ENCODE data around the gene ZSWIM1.
"Not testable (repeated sequence)": the region's sequence is repeated elsewhere in the genome, so short reads cannot be mapped to it uniquely, and the experiment has no call there.

Gene ZSWIM1

DNA sequence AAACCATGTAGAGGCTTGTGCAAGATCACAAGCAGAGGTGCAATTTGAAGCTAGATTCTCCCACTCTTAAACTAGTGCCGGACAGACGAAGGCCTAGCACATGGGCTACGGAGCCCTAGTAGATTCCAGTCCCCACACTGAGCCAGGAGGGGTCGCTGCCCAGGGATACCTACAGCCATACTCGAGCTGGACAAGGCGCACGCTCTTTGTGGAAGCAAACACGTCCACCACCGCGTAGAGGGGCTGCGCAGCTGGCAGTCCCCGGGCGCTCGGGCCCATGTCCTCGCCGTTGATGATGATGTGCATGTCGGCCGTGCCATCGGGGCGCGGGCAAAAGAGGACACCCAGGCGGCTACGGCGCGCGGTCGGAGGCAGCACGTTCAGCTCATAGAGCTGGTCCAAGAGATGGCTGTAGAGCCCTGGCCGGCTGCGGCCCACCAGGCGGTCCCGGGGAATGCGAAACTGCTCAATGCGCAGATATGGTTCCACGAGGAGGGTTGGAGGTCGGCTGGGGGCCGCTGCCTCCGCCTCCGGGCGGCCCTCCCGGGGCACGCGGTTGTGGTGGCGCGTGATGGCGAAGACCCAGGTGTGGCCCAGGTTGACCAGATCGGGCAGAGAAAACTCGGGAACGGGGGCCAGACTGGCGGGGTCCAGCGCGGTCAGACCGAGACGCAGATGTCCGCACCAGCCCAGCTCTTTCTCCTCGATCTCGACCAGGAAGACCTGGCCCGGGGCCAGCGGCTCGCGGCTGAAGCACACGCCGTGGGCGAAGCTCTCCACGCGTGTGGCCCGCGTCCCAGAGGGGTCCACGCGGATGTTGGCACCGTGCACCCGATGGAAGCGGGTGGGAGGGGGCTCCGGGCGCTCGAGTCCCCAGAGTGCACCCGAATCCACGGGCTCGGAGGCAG is 9.3 kb downstream of the ZSWIM1 start:
- DNase-seq: peak; percentile 47

DNA sequence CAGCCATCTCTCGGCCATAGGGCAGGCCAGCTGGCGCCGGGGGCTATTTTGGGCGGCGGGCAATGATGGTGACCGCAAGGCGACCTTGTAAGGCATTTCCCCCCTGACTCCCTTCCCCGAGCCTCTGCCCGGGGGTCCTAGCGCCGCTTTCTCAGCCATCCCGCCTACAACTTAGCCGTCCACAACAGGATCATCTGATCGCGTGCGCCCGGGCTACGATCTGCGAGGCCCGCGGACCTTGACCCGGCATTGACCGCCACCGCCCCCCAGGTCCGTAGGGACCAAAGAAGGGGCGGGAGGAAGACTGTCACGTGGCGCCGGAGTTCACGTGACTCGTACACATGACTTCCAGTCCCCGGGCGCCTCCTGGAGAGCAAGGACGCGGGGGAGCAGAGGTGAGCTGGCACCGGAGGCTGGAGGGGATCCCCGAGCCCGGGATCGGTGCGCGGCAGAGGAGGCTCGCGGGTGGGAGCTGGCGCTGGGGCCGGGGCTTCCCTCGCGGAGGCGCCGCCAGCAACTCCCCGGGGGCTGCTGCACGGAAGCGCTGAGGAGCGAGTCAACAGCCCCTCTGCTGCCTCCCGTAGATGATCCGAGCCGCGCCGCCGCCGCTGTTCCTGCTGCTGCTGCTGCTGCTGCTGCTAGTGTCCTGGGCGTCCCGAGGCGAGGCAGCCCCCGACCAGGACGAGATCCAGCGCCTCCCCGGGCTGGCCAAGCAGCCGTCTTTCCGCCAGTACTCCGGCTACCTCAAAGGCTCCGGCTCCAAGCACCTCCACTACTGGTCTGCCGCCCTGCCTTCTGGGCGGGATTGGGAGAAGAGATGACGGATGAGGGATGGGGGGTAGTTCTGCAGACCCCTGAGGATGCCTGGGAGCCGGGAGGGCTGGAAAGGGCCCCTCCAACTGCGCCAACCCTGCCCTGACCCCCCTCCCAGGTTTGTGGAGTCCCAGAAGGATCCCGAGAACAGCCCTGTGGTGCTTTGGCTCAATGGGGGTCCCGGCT is 10.3 kb downstream of the ZSWIM1 start, which contains the start of the genes CTSA and NEURL2:
TSS of gene CTSA (plus strand) at position 351 of the 999 bp plus-strand sequence. CDS start at position 585, 234 bp downstream.
TSS of gene NEURL2 (minus strand) at position 224 of the 999 bp plus-strand sequence. CDS start at position 7, 217 bp downstream.
- DNase-seq: peak; percentile 88

DNA sequence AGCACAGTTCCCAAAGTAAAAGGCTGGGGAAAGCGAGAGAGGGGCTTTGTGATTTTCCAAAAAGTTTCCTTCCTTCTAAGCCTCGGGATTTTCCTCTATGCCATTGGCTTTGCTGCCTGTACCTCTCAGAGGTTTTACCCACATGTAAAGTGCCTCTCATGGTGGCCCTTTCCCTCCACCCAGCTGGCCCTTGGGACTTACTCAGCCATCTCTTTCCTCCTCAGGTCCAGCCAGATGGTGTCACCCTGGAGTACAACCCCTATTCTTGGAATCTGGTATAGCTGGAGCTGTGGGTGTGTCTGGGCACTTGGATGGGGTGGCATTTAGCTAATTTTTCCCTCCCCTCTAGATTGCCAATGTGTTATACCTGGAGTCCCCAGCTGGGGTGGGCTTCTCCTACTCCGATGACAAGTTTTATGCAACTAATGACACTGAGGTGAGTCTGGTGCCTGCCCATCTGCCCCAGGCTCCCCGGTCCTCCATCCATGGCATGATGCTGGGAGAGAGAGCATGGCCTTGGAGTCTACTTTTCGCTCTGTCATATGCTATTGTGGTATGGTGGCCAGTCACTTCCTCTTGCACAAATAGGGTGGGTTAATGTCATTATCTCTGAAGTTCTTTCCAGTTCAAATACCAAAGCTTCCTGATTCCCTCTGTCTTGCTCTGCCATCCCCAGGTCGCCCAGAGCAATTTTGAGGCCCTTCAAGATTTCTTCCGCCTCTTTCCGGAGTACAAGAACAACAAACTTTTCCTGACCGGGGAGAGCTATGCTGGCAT is 11.2 kb downstream of the ZSWIM1 start:
- DNase-seq: no peak

DNA sequence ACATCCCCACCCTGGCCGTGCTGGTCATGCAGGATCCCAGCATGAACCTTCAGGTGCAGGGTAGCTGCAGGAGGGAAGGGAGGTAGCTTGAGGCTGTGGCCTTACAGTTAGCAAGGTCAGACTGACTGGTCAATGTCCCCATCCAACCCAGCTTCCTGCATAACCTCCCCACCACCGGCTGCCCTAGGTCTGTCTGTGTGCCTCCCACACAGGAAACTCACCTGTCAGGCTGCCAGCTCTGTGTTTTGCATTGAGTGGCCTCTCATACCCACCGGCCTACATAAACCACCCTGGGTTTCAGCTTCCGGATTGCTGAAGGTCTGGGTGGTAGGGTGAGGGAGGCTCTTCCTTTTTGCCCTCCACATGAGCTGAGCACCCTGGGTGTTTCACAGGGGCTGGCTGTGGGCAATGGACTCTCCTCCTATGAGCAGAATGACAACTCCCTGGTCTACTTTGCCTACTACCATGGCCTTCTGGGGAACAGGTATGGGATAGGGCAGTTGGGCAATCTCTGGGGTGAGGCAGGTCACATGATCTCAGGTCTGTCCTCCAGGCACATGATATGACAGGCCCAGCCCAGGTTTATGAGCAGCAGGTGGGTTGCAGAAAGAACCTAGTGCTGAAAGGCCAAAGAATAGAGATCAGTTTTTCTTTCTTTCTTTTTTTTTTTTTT is 11.9 kb downstream of the ZSWIM1 start:
- DNase-seq: peak; percentile 41

DNA sequence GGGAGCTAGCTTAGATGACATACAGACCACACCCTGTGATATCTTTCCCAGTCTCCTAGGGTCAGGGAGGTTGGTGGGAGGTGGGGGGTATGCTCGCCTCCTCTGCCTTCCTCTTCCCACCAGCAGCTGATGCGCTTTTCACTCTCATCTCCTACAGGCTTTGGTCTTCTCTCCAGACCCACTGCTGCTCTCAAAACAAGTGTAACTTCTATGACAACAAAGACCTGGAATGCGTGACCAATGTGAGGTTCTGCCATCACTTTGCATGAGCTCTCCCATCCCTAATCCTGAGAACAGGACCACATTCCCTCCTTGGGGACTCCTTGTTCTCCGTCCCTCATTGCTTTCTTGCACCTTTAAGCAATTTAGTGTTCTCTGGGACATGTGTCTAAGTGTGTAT is 12.8 kb downstream of the ZSWIM1 start:
- no peak for DNase-seq

DNA sequence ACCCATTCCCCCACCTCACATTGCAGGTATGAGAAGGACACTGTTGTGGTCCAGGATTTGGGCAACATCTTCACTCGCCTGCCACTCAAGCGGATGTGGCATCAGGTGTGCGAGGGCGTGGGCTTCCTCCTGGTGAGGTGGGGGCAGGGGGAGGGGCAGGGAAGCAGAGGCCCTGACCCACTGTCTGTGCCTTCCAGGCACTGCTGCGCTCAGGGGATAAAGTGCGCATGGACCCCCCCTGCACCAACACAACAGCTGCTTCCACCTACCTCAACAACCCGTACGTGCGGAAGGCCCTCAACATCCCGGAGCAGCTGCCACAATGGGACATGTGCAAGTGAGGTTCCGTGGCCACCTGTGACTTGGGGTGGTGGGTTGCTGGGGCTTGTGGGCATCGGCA is 13.8 kb downstream of the ZSWIM1 start:
- no peak for DNase-seq

DNA sequence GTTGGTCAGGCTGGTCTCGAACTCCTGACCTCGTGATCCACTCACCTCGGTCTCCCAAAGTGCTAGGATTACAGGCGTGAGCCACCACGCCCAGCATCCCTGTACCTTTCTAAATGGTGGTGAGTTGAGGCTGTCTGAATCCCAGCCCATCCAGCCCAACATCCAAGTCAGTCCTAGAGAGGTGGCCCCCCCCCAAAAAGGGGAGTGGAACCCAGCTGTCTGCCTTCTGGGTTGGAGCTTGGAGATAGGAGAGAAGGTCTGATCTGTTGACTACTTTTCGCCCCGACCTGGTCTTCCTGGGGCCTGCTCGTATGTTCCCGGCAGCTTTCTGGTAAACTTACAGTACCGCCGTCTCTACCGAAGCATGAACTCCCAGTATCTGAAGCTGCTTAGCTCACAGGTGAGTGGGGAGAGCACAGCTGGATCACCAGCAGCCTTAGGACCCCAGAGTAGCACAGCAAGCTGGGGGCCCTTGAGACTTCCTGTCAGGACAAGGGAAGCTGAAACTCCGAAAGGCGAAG is 15.7 kb downstream of the ZSWIM1 start:
- DNase-seq: no peak

DNA sequence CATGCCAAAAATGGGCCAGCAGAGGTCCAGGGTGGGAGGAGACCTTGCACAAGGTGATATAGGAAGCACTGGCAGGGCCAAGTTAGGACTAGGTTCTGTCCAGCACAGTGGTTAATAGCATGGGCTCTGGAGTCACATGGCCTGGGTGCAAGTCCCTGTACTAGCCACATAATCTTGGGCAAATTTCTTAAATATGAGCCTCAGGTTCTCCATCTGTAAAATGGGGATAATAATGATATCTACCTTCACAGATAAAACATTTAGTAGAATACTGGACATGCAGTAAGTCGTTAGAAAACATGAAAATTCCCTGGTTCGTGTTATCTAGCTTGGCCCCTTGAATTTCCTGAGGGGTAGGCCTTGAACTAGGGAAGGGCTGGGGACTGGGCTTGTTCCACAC is 16.3 kb downstream of the ZSWIM1 start:
- no peak for DNase-seq

DNA sequence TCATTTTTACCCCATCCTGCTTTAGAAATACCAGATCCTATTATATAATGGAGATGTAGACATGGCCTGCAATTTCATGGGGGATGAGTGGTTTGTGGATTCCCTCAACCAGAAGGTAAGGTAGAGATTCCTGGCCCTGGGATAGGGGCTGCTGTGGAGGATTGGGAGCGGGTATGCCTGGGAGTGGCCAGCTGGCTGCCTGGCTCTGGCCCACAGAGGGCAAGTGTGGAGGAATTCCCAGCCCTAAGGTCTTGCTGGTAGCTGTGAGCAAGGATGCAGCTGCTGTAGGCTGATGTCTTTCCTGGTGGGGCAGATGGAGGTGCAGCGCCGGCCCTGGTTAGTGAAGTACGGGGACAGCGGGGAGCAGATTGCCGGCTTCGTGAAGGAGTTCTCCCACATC is 16.7 kb downstream of the ZSWIM1 start:
- DNase-seq: no peak

DNA sequence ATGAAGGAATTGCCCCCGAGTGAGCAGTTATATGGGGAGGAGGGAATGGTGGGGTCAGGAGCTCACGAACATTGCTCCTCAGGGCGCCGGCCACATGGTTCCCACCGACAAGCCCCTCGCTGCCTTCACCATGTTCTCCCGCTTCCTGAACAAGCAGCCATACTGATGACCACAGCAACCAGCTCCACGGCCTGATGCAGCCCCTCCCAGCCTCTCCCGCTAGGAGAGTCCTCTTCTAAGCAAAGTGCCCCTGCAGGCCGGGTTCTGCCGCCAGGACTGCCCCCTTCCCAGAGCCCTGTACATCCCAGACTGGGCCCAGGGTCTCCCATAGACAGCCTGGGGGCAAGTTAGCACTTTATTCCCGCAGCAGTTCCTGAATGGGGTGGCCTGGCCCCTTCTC is 17.3 kb downstream of the ZSWIM1 start:
- DNase-seq: no peak

DNA sequence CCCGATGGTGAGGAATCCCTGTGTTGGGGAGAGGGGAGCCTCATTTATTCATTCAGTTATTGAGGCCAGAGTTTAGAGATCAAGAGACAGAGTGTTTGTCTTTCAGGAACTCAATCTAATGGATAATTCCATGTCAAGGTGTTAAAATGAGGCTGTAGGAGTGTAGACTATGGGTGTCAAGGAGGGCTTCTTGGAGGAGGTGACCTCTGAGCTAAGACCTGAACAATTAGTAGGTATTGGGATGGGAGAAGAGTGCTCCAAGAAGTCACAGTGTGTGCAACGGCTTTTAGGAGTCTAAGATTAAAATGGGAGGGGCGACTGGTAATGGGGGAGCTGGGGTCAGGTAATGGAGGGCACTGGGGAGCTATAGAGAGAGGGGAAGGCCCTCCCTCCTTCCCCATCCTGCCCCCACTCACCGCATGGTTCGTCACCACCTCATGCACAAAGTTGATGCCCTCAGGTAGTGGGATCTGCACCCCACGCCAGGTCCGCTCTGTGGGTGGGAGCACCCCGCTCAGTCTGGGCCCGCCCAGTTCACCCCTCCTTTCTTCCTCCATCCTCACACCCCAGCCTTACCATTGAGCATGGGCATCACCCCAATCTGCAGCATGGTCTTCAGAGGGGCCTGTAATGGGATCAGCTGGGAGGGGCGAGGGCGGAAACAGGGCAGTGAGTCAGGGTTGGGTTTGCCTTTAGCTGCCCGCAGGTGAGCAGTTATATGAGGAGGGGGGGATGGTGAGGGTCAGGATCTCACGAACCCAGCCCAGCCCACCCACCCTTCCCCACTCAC is 18.2 kb downstream of the ZSWIM1 start:
- no peak for DNase-seq

DNA sequence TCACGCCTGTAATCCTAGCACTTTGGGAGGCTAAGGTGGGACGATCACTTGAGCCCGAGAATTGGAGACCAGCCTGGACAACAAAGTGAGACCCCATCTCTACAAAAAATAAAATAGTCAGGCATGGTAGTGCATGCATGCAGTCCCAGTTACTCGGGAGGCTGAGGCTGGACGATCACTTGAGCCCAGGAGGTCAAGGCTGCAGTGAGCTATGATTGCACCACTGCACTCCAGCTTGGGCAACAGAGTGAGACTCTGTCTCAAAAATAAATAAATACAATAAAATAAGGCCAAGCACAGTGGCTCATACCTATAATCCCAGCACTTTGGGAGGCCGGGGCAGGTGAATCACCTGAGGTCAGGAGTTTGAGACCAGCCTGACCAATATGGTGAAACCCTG is 20.3 kb downstream of the ZSWIM1 start:
- not testable (repeated sequence) for DNase-seq

DNA sequence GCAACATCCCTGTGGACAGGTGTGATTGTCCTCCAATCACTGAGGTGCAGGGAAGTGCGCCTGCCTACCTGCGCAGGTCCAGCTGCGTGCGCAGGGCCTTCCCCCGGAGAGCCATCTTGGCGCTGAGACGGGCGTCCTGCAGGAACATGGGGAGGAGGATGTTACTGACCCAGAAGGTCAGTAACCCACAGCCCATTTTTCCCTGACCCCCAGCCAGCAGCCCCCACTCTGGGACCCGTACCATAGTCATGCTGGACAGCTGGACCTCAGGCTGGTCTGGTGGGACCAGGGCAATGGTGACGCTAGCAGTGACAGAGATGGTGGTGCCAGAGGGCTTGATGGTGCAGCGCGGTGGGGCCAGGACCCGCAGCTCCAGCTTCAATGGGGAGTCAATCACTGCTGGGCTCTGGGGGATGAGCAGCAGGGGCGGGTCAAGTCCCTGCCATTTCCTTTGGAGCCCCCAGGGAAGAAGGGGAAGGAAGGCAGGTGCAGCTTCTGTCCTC is 21.2 kb downstream of the ZSWIM1 start:
- no peak for DNase-seq

DNA sequence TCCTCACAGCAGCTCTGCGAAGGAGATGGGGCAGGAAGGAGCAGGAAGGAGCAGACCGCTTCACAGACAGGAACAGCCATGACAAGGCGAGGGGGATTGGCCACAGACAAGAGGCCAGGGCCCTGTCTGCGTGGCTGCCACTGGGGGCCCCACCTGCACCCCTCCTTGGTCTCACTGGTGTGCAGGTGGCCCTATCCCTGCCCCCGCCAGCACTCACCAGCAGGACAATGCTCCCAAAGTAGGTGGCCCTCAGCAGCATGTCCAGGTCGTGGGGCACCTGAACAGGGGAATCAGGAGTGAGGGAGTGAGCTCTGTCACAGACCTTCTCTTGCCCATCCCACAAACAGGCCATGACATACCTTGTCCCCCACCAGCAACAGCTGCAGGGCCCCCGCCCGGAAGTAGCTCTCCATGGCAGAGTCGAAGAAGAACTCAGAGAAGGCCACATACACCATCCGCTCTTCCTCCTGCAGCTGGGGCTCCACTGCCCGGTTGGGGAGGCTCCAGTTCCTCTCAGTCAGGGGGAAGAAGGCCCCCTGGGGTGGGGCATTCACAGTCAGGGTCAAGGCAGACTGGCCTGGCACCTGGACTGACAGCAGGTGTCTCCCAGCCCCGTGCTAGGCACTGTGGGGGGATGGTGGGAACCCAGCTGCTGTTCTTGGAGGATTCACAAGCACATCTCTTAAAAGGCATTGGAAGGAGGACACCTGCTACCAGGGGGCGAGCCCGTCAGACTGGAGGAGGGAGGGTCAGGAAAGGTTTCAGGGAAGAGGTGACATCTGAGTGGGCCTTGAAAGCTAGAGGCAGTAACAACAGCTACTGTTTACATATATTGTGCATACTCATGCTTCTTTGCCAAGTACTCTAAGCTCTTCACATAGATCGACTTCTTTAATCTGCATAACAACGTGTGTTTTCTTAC is 23.8 kb downstream of the ZSWIM1 start:
- DNase-seq: no peak

DNA sequence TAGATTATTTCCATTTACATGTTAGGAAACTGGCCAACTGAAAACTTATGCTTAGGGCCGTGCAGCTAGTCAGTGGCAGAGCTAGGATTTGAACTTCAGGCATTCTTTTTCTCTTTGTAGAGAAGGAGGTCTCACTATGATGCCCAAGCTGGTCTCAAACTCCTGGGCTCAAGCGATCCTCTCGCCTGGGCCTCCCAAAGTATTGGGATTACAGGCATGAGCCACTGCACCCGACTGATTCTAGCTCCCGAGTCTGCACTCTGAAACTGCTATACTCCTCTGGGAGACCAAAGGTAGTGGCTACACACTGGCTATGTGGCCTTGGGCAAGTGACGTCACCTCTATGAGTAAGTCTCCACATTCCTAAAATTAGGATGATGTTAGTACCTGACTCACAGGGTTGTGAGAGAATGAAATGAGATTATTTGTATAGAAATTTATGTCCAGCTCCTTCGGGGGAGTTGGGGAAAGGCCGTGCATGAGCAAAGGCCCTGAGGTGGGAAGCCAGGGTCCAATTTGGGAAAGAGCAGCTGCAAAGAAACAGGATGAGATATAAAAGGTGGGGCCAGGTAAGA is 24.6 kb downstream of the ZSWIM1 start:
- DNase-seq: no peak

DNA sequence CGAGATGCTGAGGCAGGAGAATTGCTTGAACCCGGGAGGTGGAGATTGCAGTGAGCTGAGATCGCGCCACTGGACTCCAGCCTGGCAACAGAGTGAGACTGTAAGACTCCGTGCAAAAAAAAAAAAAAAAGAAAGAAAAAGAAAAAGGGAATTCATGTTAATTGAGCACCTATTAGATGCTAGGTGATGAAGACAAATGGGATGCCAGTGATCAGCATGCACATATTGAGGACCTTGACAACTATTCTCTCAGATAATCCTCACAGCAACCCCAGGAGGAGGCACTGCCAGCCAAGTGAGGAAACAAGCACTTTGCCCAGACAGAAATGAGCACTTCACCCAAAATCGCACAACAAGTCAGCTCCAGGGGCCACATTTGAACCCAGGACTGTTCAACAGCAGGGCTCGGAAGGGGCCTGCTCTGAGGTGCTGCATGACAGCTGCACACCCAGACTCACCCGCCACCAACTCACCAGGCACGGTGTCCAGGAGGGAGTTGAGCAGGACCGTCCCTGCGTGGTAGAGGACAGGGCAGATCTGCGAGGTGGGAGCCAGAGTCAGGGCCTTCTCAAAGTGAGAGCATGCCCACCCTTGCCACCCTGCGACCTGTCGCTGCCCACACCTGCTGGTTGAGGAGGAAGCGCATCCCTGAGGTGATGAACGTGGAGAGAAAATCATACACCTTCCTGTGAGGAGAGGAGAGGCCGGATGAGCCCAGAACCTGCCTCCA is 26.4 kb downstream of the ZSWIM1 start:
- DNase-seq: no peak

DNA sequence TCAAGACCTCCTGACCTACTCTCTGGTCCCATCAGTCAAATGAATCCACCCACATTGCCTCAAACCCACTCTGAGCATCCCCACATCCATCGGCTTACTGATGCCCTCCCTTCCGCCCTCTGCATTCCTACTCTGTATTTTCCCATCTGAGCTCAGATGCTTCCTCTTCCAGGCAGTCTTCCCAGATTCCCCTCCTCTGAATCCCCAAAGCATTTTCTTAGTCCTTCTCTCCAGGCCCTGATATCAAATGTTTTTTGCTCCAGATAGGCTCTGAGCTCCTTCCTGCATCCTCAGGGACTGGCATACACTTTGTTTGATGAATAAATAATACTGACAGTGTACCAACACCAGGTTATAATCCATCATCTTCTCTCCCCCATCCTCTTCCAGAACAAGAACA is 27.1 kb downstream of the ZSWIM1 start:
- no peak for DNase-seq

DNA sequence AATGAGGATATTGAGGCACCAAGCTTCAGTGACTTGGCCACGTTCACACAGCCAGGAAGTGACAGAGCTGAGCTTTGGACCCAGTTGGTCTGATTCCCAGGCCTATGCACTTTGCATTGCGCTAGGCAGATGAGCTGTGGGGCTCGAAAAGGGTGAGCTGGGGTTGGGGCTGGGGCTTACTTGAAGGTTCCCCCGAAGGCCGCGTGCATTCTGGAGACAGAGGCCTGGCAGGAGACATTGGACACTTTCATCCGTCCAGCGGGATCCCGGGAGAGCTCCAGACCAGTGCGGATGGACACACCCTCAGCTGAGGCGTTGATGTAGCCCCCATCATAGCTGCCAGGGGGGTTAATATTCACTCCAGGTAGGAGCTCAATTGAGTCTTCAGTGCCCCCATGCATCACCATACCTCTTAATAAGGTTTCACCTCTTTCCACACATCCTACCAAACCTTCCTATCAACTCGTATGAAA is 28.3 kb downstream of the ZSWIM1 start:
- DNase-seq: no peak
